CD4-positive, alpha-beta T cell treated with Interleukin-10 for 1 hour (primary cell): Measurements from ENCODE around the gene RIBC1.
"Not testable (repeated sequence)": the region's sequence is repeated elsewhere in the genome, so short reads cannot be mapped to it uniquely, and the experiment has no call there.

Experiments
- DNase-seq: peaks from one replicate; pipeline ENCODE4 v3.0.0-alpha.2; 2020

RIBC1 gene

DNA sequence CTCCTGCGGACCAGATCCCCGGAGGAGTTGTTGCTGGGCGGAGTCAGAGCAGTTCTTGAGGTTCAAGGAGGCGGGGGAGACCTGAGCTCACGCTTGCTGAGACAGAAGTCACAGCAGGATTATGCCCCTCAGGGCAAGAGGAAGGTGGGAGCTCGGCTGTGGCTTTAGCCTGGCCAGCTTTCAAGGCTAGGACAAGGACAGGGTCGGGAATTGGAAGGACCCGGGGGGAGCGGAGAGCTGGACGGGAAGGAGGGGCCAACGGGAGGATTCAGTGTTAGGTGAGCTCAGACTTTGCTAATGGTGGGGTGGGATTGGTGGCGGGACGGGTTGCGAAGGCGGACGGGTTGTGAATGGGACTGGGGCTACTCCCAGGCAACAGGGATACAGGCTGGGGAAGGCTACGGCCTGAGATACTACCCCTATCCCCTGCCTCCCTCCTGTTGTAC lies at the start of gene RIBC1:
TSS of gene RIBC1 (plus strand) at position 13 of the 446 bp plus-strand sequence. CDS start 3,404 bp downstream, outside the sequence.
- DNase-seq, result no peak

DNA sequence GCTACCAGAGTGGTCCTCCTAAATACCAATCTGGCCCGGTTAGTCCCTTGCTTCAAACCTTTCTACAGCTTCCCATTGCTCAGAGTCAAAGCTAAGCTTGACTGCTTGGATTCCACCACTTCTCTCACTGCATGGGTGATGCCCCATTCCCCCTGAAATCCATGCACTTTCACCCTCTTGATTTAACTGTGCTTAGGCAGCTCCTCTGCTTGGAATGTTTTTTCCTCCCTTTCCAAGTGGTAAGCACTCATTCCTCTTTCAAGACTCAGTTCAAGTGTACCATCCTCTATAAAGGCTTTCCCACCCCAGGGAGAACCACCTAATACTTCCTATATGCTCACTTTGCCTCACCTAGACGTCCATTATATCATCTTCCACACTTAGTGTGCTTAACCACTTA lies 49.4 kb upstream of the RIBC1 start:
- no peak for DNase-seq

DNA sequence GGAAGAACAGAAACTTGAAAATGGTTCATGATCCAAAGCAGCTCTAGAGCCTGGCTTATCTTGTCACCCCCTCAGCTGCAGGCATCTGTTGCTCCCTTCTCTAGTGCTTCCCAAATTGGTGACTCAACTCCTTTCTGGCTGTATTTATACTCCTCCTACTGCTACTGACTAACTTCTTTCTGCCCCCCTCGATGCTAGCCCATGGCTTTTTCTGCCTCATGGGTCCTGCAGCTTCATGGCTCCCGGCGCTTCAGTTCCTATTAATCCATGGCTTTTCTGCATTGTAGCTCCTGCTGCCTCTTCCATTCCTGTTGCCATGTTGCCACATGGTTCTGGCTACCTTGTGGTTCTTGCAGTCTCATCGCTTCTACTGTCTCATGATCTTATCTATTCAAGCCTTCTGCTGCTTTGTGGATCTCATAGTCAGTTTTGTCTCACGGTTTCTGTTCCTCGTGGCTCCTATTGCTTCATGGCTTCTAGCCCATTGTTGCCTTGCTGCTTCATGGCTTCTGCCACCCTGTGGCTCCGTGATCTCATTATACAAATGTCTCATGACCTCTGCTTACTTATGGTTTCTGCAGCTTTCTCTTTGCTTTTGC lies 48.4 kb upstream of the RIBC1 start:
- no peak for DNase-seq

DNA sequence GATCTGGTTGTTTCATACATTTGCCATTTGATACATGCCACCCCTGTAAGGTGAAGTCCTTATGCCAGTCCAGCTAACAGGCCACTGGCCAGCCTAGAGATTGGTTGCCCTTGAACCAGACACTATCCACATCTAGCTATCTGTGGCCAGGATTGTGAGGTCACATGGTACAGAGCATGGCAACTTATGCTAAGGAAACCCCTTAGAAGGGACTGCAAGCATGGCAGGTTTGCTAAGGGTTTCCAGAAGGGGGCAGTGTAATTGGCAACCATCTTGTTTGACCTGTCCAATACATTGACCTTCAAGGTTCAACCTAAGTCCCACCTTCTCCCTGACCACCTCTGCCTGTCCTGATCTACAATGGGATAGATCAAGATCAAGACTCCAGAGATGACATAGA lies 47.8 kb upstream of the RIBC1 start:
- no peak for DNase-seq

DNA sequence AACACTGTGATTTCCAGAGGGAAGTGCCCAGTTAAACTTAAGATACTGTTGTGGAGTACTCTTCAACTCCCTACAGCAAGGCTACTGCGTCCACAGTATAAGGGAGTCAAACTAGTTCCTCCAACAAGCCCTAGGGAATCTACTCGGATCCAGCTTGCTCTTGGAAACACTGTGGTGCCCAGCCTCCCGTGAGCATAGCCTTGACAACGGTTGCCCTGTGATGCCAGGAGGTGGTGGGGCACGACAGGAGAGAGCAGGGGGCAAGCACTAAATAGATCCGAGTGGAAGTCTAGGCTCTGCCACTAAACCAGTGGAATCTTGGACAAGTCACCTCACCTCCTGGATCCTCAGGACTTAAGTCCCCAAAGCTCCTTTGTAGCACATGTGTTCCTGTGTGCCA lies 45.8 kb upstream of the RIBC1 start:
- DNase-seq, result no peak

DNA sequence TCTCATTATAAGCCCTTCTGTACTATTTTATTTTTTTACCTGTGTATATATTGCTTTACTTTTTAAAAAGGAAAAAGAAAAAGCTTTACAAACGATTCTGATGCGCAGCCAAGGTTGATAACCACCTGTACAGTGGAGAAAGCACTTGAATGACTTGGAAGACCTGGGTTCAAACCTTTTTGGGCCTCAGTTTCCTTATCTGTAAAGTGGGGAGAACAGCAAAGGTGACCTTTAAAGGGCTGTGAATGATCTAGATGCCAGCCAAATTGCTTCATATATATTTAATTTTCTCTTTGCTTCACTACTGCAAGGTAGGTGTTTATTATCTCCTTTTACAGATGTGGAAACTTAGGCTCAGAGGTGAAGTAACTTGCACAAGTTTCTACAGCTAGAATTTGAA lies 45.2 kb upstream of the RIBC1 start:
- no peak for DNase-seq

DNA sequence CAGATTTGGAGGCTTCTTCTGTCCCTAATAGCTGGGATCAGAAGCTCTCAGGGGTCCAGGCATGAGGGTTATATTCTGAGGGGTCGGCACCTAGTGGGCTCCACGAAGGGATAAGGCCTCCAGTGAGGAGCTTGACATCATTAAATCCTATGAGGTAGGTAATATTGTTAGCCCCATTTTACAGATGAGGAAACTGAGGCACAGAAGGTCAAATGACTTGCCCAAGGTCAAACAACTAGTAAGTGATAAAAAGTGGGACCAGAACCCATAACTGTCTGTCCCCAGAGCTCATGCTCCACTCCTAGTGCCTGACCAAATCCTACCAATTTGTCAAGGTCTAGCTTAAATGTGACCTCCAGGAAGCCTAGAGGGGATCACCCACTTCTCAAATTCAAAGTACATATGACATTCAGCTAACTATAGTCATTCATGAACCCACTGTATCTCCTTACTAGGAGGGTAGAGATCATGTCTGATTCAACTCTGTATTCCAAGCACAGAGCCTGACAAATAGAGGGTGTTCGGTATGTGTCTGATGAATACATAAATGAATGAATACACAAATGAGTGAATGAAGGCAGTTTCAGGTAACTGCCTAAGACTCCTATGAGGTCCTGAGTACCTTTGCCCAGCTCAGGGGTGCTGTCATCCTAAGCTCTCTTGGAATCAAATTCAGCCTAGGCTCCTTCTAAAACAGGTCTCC lies 43.5 kb upstream of the RIBC1 start:
- DNase-seq, result no peak

DNA sequence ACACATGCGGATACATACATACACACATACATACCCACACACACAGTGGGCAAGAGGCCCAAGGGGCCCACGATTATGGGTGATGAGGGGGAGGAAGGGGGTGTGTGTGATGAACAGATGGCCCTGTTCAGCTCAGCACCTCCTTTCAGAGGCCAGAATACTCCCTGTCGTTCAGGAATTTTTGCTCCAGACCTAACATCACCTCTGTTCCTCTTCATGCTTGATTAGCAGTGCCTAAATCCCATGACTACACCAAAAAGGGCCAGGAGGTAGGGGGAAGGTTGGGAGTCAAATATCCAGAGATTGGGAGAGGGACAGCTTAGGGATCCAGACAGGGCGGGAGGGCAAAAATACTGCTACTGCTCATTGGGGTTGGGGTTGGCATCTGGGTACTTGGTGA lies 42.9 kb upstream of the RIBC1 start:
- no peak for DNase-seq

DNA sequence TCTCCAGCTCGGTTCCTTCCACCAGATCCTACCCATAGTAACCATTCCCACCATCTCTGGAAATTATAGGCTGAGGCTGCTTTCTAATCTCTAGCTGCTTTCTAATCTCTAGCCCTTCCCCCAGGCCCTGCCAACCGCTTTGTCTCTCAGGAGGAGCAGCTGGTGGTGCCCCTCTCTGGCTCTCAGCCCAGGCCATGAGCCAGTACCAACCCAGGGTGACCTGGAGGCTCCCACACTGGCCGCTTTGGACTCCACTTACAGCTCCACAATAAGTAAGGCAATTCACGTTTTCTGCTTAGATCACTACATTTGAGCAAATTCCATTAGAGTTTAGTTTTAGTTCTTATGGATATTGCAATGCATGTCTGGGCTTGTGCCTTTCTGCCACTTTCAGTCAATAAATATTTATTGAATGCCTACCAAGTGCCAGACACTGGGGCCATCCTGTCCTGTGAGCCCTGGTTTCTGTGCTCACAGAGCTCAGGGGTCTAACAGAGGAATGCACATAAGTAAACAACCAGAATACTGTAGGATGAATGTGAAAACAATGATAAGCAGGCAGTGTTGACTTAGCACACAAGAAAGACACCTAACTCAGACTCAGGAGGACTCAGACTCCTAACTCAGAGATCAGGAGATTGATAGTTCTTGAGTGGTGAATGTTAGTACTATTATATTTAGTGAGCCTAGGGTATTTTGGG lies 39.1 kb upstream of the RIBC1 start:
- DNase-seq, result no peak

DNA sequence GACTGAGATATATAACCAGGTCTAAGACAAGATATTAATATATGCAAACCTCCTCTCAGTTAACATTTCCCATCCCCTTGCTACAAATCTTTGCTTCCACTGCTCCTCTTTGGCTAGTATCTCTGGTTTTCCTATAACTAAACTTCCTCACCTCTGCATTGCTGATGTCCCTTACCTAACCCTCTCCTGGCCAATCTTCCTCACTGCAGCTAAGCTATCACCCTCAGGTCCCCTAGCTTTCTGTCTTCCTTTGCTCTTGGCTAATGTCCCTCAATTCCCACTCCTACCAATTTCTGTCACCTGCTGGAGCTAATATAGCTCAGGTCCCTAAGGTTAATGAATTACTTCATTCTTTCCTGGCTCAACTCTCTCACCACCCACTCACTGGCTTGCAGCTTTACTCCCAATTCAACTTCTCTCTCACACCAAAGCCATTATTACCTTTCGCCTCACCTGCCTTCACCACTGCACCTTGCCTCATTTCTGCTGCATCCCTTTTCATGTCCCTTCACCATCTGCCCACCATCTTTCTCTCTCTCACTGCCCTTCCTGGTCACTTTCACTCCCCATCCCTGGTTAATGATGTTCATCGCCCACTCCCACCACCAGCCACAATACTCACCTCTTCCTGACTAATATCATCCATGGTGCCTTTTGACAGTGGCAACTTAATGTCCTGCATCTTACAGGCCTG lies 26.9 kb upstream of the RIBC1 start:
- DNase-seq, result no peak

DNA sequence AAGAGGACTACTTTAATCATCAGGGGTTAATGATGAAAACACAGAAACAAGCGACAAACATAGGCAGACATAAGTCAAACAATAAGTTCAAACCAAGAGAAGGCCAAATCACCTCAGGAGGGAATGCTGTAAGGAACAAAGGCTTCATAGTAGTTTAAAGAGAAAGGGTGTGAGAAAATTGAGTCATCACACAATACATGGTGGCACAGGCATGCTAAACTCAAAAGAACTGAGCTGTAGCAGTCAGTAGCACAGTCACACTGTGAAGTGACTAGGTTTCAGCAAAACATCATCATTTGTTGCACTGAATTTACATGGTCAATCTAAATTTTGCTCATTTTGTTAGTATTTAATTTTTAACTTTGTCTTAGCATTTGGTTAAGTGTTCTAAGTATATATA lies 24.5 kb upstream of the RIBC1 start:
- DNase-seq, result no peak

DNA sequence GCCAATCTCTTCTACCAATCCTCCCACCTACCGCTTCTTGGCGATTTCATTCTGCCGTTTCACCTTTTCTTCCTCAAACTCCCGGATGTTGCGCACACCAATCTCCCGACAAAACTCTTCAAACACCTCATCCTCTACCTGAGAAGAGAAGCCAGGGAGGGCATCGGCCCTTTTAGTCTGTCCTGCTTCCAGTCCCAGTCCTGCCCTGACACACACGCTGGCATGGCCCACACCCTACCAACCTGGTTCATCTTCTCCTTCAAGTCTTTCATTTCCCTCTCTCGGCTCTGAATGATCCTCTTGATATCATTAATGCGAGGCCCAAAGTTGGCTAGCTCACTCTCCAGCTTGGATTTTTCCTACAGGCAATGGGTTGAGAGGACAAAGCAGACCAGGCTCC lies 19.1 kb upstream of the RIBC1 start:
- no peak for DNase-seq

DNA sequence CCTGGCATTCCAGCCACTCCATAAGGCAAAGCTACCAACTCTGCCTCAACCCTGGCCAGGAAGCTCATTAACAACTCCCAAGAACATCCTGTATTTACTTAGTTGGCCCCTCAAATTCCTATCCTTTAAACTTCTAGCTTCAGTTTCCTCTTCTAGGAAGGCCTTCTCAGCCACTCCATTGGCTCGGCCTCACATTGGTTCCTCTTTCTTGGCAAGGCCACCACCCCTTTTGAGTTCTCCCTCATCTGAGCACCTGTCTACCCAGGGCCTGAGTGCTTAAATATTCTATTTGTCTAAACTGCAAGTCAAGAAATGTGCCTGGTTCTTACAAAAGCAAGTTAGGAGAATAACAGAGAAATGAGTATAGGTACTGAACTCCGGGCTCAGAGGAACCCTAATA lies 10.2 kb upstream of the RIBC1 start:
- no peak for DNase-seq

DNA sequence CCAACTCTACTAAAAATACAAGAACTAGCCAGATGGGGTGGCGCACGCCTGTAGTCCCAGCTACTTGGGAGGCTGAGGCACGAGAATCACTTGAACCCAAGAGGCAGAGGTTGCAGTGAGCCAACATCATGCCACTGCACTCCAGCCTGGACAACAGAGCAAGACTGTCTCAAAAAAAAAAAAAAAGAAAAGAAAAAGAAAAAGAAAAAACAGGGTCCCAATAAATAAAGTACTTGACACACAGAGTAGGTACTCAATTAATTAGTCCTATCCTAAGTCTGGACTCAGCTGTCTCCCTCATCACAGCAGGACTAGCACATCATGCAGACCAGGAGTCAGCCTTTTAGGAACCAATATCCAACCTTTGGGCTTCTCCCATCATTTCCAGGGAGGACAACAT lies 2.3 kb upstream of the RIBC1 start:
- DNase-seq, result not testable (repeated sequence)

DNA sequence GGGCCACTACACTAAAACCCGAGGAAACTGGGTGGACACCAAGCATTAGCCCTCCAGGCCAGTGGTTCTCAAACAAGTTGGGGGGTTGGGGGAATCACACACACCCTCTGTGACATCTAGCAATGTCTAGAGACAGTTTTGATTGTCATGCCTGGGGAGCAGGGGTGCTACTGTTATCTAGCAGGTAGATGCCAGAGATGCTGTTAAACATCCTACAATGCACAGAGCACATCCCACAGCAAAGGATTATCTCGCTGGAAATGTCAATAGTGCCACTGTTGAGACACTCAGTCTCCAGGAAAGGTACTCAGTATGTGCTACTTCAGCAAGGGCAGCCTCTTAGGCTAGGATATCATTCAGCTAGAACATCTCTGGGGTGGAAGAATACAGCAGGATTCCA lies 1.5 kb upstream of the RIBC1 start:
- no peak for DNase-seq

DNA sequence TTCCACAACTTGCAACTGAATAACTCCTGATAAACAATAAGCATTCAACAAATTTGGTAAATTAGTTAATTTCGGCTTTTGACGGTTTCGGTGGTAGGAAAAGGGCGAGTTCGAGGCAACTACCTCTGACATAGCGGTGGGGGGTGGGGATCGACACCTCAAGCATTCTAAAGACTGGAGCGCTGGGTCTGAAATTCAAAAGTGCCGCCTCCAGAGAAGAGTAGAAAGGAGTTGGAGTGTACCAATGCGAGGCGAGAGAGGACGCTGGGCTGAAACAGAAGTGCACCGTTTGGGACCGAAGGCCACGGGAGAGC lies 944 bp upstream of the RIBC1 start:
- no peak for DNase-seq

DNA sequence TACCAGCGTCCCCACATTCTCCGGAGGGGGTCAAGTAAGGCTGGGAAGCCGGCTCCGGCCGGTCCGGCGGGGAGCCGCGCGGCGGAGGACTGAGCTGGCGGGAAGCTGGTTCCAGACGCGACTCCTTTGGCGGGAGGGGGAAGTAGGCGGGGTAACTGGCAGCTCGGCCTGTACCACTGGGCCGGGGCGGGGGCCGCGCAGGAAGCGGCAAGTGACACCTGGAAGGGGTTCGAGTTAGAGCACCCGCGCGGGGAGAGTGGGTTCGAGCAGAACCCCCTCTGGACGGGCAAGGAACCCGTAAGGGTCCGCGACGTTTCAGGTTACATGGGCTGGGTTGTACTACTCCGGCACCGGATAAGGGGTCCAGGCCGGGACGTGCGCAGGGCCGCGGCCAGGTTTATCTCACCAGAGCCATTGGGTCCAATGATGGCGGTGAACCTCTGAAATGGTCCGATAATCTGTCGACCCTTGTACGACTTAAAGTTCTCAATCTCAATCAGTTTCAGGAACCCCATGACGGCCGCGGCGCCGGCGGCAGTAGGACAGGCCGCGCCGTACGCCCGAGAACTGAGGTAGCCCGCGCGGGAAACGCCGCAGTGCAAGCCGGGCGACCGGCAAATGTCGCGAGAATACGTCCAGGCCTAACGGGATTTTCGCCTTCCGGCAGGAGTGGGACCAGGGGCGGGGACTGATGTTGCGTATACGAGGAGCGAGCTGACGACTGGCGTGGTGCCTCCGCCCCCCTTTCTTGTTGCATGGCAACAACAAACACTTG lies 400 bp upstream of the RIBC1 start, which contains the start of gene SMC1A:
TSS of gene SMC1A (minus strand) at position 569 of the 775 bp plus-strand sequence. CDS start at position 515, 54 bp downstream.
- DNase-seq, result peak; percentile 97

DNA sequence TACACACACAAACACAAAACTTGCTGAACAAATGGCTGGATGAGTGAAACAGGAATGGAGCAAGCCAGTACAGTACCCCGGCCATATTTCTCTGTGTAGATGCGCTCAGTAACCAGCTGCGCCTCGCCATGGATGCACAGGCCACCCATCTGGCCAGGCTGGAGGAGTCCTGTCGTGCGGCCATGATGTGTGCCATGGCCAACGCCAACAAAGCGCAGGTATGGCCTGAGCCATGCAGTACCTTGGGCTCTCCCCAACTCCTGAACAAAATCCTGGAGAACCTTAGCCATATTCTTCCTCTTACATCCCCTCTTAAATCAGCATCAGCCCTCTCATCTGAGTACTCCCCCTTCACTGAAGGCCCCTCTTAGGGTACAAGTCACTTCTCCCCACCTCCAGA lies 7.1 kb downstream of the RIBC1 start:
- DNase-seq, result no peak

DNA sequence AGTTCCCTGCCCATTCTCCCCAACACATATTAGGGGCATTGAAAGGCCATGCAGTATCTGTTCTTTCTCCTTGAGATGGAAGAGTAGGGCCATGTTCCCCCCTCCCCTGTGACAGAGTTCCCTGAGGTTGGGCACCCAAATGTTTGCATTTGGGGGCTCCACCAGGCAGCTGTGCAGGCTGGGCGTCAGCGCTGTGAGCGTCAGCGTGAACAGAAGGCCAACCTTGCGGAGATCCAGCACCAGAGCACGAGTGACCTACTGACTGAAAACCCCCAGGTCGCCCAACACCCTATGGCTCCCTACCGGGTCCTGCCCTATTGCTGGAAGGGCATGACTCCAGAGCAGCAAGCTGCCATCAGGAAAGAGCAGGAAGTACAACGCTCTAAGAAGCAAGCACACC lies 7.6 kb downstream of the RIBC1 start:
- no peak for DNase-seq

DNA sequence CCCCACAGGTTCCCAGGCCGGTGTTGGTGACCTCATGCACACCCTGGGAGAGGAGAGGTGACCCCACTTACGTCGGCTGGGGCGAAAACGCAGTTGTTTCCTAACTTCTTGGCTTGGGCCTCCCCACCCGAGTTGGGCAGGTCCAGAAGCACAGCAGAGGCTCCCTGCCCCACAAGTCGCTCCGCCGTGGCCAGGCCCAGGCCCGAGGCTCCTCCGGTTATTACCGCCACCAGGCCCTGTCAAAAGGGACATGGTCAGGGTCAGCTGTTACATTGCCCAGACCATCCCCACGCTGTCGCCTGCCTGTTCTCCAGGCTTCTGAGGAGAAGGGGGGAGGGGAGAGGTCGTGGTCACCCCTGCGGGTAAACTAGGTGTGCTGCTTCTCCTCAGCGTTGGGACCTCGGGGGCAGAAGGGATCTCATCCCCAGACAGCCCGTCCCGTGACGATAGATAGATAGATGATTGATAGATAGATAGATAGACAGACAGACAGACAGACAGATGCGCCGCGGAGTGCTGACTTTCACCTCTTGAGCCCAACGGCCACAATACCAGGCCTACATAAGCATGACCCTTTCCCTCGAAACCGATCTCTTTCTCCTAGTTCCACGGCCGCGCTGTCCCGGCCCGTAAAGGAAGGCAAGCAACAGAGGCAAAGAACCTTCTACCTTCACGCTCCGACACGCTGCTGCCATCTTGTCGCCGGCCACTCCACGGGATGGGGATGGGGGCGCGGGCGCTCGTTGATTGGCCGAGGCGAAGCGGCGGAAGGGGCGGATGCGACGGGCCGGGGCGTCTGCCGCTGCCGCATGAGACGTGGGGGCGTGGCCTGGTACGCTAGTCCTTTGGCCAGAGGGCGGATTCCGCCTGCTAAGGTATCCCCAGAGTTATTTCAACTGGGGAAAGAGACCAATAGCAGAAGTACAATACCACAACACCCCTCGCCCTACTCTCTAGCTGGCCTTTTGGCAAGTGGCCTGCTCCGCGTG lies 11.3 kb downstream of the RIBC1 start, which contains the start of gene HSD17B10:
TSS of gene HSD17B10 (minus strand) at position 720 of the 989 bp plus-strand sequence. CDS start at position 695, 25 bp downstream.
- peak; percentile 87 for DNase-seq

DNA sequence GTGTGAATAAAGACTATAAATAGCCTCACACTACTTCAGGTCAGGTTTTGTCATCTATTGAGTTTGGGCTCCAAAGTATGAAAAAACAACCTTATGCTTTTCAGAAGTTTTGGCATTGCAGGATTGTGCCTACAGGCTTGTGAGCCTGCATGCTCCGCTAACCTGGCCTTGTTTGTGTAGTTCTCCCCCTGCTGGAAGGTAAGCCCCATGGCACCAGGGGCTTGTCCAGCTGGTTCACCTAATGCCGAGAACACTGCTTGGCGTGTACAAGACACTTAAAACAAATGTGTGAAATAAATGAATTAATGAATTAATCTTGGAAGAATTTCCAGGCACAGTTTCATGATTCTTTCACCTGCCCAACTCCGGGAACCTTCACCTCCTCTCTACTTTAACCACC lies 13.3 kb downstream of the RIBC1 start:
- peak; percentile 79 for DNase-seq
